ENCODE data around the gene SLC22A25. TPM values are rescaled to one million over a fixed set of nuclear protein-coding genes. Genes with fewer than 3 reads are reported as not detected.

The SLC22A25 gene
- polyA plus RNA-seq, 1 donor from 2014 or later, result not detected

DNA sequence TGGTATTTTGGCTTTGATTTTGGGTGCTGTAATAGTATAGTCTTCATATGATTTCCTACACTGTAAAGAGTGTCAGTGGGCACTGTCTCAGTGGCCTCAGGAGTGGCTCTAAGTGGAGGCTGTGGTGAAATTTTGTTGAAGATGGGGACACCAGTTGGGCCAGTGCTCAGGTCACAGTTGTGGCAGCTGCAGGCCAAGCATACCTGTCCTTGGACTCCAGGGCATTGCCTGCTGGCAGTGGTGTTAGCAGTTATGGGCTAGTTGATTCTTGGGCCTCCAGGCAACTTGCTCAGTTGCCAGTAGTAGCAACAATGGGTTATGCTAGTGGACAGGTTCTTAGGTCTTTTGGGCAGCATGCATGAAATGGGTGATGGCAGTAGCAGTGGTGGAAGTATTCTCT is 39.2 kb upstream of the SLC22A25 start:
- Histone ChIP-seq H2AFZ (ENCODE audit: low read depth, low read length) (no peak overlapping the region), H3K4me3 (ENCODE audit: low read length) (no peak overlapping the region), H4K20me1 (ENCODE audit: insufficient read depth) (no peaks in the 10 kb centered on the region), H3K79me2 (replicated peaks; ENCODE audit: insufficient read depth, low read length) (no peaks in the 10 kb centered on the region), H3F3A (ENCODE audit: insufficient read depth, low read length, poor library complexity, severe bottlenecking) (no peaks in the 10 kb centered on the region), H3K27ac (ENCODE audit: low read length) (no peak overlapping the region), H3K9me3 (ENCODE audit: low read length) (no peaks in the 10 kb centered on the region), H3K36me3 (ENCODE audit: insufficient read depth, low read length) (no peaks in the 10 kb centered on the region), H3K27me3 (ENCODE audit: insufficient read depth, low read depth, low read length) (no peaks in the 10 kb centered on the region), H3K9ac (ENCODE audit: low read length) (no peak overlapping the region), H3K4me2 (ENCODE audit: low read length) (no peak overlapping the region), H3K9me2 (ENCODE audit: insufficient read depth, low read length) (no peaks in the 10 kb centered on the region)
- TF ChIP-seq MXI1 (conservative IDR thresholded peaks at IDR 0.05; ENCODE audit: poor library complexity, severe bottlenecking) (no peak), POLR2AphosphoS5 (IDR thresholded peaks at IDR 0.05) (no peak), RAD21 (conservative IDR thresholded peaks at IDR 0.05) (no peak), EP300 (conservative IDR thresholded peaks at IDR 0.05; ENCODE audit: poor library complexity, severe bottlenecking) (no peak)
- TF ChIP-seq, protein P1, sequence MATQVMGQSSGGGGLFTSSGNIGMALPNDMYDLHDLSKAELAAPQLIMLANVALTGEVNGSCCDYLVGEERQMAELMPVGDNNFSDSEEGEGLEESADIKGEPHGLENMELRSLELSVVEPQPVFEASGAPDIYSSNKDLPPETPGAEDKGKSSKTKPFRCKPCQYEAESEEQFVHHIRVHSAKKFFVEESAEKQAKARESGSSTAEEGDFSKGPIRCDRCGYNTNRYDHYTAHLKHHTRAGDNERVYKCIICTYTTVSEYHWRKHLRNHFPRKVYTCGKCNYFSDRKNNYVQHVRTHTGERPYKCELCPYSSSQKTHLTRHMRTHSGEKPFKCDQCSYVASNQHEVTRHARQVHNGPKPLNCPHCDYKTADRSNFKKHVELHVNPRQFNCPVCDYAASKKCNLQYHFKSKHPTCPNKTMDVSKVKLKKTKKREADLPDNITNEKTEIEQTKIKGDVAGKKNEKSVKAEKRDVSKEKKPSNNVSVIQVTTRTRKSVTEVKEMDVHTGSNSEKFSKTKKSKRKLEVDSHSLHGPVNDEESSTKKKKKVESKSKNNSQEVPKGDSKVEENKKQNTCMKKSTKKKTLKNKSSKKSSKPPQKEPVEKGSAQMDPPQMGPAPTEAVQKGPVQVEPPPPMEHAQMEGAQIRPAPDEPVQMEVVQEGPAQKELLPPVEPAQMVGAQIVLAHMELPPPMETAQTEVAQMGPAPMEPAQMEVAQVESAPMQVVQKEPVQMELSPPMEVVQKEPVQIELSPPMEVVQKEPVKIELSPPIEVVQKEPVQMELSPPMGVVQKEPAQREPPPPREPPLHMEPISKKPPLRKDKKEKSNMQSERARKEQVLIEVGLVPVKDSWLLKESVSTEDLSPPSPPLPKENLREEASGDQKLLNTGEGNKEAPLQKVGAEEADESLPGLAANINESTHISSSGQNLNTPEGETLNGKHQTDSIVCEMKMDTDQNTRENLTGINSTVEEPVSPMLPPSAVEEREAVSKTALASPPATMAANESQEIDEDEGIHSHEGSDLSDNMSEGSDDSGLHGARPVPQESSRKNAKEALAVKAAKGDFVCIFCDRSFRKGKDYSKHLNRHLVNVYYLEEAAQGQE (IDR thresholded peaks at IDR 0.05; ENCODE audit: borderline replicate concordance), result no peak

DNA sequence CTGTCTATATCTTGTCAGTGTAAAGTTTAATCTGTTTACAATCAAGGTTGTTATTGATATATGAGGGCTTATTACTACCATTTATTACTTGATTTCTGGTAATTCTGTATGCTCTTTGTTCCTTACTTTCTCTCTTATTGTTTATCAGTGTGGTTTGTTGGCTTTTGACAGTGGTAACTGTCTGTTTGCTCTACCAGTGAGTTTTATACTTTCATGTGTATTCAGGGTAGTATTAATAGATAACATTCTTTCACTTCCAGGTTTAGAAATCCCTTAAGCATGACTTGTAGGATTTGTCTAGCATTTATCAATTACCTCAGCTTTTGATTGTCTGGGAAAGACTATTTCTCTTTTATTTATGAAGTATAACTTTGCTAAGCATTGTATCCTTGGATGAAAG is 37.5 kb upstream of the SLC22A25 start:
- H3K9ac ChIP-seq (ENCODE audit: low read length), result no peak overlapping the region
- no peak overlapping the region for H3K4me3 ChIP-seq (ENCODE audit: low read length)
- H4K20me1 ChIP-seq (ENCODE audit: insufficient read depth), result no peaks in the 10 kb centered on the region
- TF ChIP-seq, protein P1 (IDR thresholded peaks at IDR 0.05; ENCODE audit: borderline replicate concordance), result no peak
- TF ChIP-seq EZH2 (IDR thresholded peaks at IDR 0.05; ENCODE audit: borderline replicate concordance, insufficient read depth, low read length, poor library complexity, severe bottlenecking) (no peak), MXI1 (conservative IDR thresholded peaks at IDR 0.05; ENCODE audit: poor library complexity, severe bottlenecking) (no peak), POLR2AphosphoS5 (IDR thresholded peaks at IDR 0.05) (no peak), EP300 (conservative IDR thresholded peaks at IDR 0.05; ENCODE audit: poor library complexity, severe bottlenecking) (no peak), RAD21 (conservative IDR thresholded peaks at IDR 0.05) (no peak), TAF1 (IDR thresholded peaks at IDR 0.05; ENCODE audit: low read depth) (no peak), SMC3 (conservative IDR thresholded peaks at IDR 0.05; ENCODE audit: poor library complexity) (no peak)
- TF ChIP-seq, protein P2, sequence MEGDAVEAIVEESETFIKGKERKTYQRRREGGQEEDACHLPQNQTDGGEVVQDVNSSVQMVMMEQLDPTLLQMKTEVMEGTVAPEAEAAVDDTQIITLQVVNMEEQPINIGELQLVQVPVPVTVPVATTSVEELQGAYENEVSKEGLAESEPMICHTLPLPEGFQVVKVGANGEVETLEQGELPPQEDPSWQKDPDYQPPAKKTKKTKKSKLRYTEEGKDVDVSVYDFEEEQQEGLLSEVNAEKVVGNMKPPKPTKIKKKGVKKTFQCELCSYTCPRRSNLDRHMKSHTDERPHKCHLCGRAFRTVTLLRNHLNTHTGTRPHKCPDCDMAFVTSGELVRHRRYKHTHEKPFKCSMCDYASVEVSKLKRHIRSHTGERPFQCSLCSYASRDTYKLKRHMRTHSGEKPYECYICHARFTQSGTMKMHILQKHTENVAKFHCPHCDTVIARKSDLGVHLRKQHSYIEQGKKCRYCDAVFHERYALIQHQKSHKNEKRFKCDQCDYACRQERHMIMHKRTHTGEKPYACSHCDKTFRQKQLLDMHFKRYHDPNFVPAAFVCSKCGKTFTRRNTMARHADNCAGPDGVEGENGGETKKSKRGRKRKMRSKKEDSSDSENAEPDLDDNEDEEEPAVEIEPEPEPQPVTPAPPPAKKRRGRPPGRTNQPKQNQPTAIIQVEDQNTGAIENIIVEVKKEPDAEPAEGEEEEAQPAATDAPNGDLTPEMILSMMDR (IDR thresholded peaks at IDR 0.05; ENCODE audit: poor library complexity, severe bottlenecking), result no peak
- H3K27ac ChIP-seq (ENCODE audit: low read length), result no peak overlapping the region
- no peaks in the 10 kb centered on the region for H3F3A ChIP-seq (ENCODE audit: insufficient read depth, low read length, poor library complexity, severe bottlenecking)
- H3K36me3 ChIP-seq (ENCODE audit: insufficient read depth, low read length), result no peaks in the 10 kb centered on the region
- H3K9me3 ChIP-seq (ENCODE audit: low read length), result no peaks in the 10 kb centered on the region
- no peak overlapping the region for H2AFZ ChIP-seq (ENCODE audit: low read depth, low read length)
- H3K79me2 ChIP-seq (replicated peaks; ENCODE audit: insufficient read depth, low read length), result no peaks in the 10 kb centered on the region
- H3K9me2 ChIP-seq (ENCODE audit: insufficient read depth, low read length), result no peaks in the 10 kb centered on the region
- no peaks in the 10 kb centered on the region for H3K27me3 ChIP-seq (ENCODE audit: insufficient read depth, low read depth, low read length)
- no peak overlapping the region for H3K4me2 ChIP-seq (ENCODE audit: low read length)

All from neural cell (in vitro differentiated cells).